K562 (cell line): ENCODE data around the gene ENPP5. TPM values are rescaled to one million over a fixed set of nuclear protein-coding genes. Genes with fewer than 3 reads are reported as not detected.

Experiments
- ATAC-seq: fragments of 200-7000 bp; cut with Tn5 transposase; 3 replicates; pipeline ENCODE4 v1.9.1; 2020; ENCODE audit warnings: moderate library complexity
- BruUV-seq: library from RNA; stranded (reverse); fragments of 400-500 nt; replicated peaks from 2 replicates; lab custom pipeline; 2021; lab: Mats Ljungman, UMichigan
- CTCF ChIA-PET: fragments of 300-600 bp; formaldehyde crosslinking; extraction: SDS; loops from one replicate; lab custom pipeline; 2021; ENCODE audit warnings: low intra/inter-chr PET ratio; lab: Yijun Ruan, JAX
- POLR2A ChIA-PET: fragments of 300-600, 350-650 bp; sonication (Branson Sonifier 250); formaldehyde crosslinking; extraction: SDS; loops from one replicate; lab custom pipeline; 2021; ENCODE audit warnings: antibody characterized with exemption, inconsistent platforms; lab: Yijun Ruan, JAX
- DNase-seq, 4 experiments: peaks; one replicate each; pipeline versions ENCODE4 v3.0.0 to v3.0.0-alpha.2; 2011 to 2018; ENCODE audit warnings: low spot score in 3 of 4, mixed read lengths in 3 of 4; ENCODE audit errors: extremely low read depth in 1 of 4
- FAIRE-seq: peaks from 2 replicates; lab custom pipeline; 2011; peaks lifted over from hg19 to GRCh38; lab: Jason Lieb, UNC
- H2AFZ ChIP-seq: 2 replicates; pipeline ENCODE4 v1.6.0; 2011; ENCODE audit warnings: low read depth, low read length, control low read depth, inconsistent platforms
- H3K27ac ChIP-seq: fragments of 200-600 bp; 3 replicates; pipeline ENCODE4 v1.8.0; 2011; ENCODE audit warnings: low read depth, mild to moderate bottlenecking, control low read depth, inconsistent platforms, low read length, moderate library complexity, mixed read lengths; ENCODE audit errors: extremely low read depth
- H3K27me3 ChIP-seq, 2 experiments: fragments of 300-600 bp in 1 of 2; 2 replicates in 1 of 2; 3 replicates in 1 of 2; pipeline versions ENCODE4 v1.6.0 to v1.8.0; 2011; ENCODE audit warnings: inconsistent platforms in 2 of 2, low read length in 2 of 2, mild to moderate bottlenecking in 1 of 2, mixed read lengths in 1 of 2, moderate library complexity in 1 of 2; ENCODE audit not compliant: control insufficient read depth in 2 of 2, insufficient read depth in 2 of 2
- H3K36me3 ChIP-seq: fragments of 300-600 bp; 3 replicates; pipeline ENCODE4 v1.8.0; 2011; ENCODE audit warnings: mild to moderate bottlenecking, low read length, inconsistent platforms; ENCODE audit not compliant: control insufficient read depth, insufficient read depth
- H3K4me1 ChIP-seq, 2 experiments: fragments of 200-600 bp in 1 of 2; replicated peaks in 1 of 2; 2 replicates in 1 of 2; 3 replicates in 1 of 2; pipeline versions ENCODE4 v1.5.1 to v1.8.0; 2011; ENCODE audit warnings: inconsistent platforms in 2 of 2, low read length in 2 of 2, mild to moderate bottlenecking in 1 of 2, mixed read lengths in 1 of 2, moderate library complexity in 1 of 2; ENCODE audit not compliant: control insufficient read depth in 2 of 2, insufficient read depth in 2 of 2
- H3K4me2 ChIP-seq: 2 replicates; pipeline ENCODE4 v1.6.1; 2011; ENCODE audit warnings: low read length, control low read depth, inconsistent platforms, mixed read lengths; ENCODE audit not compliant: insufficient read depth
- H3K4me3 ChIP-seq: fragments of 200-600 bp; sonication (generic), shearing (Covaris generic); 2 replicates; pipeline ENCODE4 v1.5.1; 2016; ENCODE audit warnings: control low read depth, inconsistent platforms
- H3K79me2 ChIP-seq: fragments of 200-600 bp; 3 replicates; pipeline ENCODE4 v1.8.0; 2011; ENCODE audit warnings: low read length, inconsistent platforms; ENCODE audit not compliant: control insufficient read depth, insufficient read depth
- H3K9ac ChIP-seq, 2 experiments: 2 replicates each; pipeline versions ENCODE4 v1.6.0 to v1.6.1; 2011; ENCODE audit warnings: low read depth in 2 of 2, low read length in 2 of 2, control low read depth in 1 of 2, inconsistent platforms in 1 of 2, mild to moderate bottlenecking in 1 of 2, mixed read lengths in 1 of 2; ENCODE audit not compliant: insufficient read depth in 1 of 2
- H3K9me1 ChIP-seq: one replicate; pipeline ENCODE4 v1.6.0; 2011; ENCODE audit warnings: inconsistent platforms, mild to moderate bottlenecking, low read length, moderate library complexity; ENCODE audit not compliant: control insufficient read depth, insufficient read depth
- H3K9me3 ChIP-seq: replicated peaks from 2 replicates; pipeline ENCODE4 v1.5.1; 2011; ENCODE audit warnings: low read depth, low read length, inconsistent platforms; ENCODE audit not compliant: control insufficient read depth, insufficient read depth
- H4K20me1 ChIP-seq: replicated peaks from 2 replicates; pipeline ENCODE4 v1.6.1; 2011; ENCODE audit warnings: low read length, inconsistent platforms, mixed read lengths; ENCODE audit not compliant: control insufficient read depth, insufficient read depth
- ATF2 ChIP-seq: sonication (generic); formaldehyde crosslinking; IDR thresholded peaks from 2 replicates; pipeline ENCODE4 v1.8.1; 2022; ENCODE audit warnings: missing genetic modification reagents
- CAMTA2 ChIP-seq: fragments of 250-450 bp; sonication (Bioruptor Pico); conservative IDR thresholded peaks from 2 replicates; pipeline ENCODE4 v1.5.1; 2022
- GTF2E2 ChIP-seq: fragments of 200-800 bp; sonication (Bioruptor generic); IDR thresholded peaks from 2 replicates; pipeline ENCODE4 v1.6.1; 2016; ENCODE audit warnings: missing genetic modification characterization, missing compliant biosample characterization
- KDM5B ChIP-seq: fragments of 200-600 bp; sonication (generic); IDR thresholded peaks from 2 replicates; pipeline ENCODE4 v1.6.1; 2012; ENCODE audit warnings: low read depth, mild to moderate bottlenecking, moderate library complexity, low read length, control low read depth, inconsistent platforms; ENCODE audit not compliant: insufficient replicate concordance
- MEF2A ChIP-seq: IDR thresholded peaks from 2 replicates; pipeline ENCODE4 v1.6.1; 2011; ENCODE audit warnings: low read depth, mild to moderate bottlenecking, low read length, moderate library complexity; ENCODE audit not compliant: control insufficient read depth
- NCOR1 ChIP-seq: fragments of 450-650 bp; IDR thresholded peaks from 2 replicates; pipeline ENCODE4 v1.6.1; 2016; ENCODE audit warnings: mild to moderate bottlenecking, moderate library complexity
- PHB2 ChIP-seq: fragments of 450-650 bp; IDR thresholded peaks from 2 replicates; pipeline ENCODE4 v1.6.1; 2017; ENCODE audit warnings: low read depth
- POU5F1 ChIP-seq: fragments of 150-350 bp; IDR thresholded peaks from 2 replicates; pipeline ENCODE4 v1.6.1; 2014; ENCODE audit warnings: borderline replicate concordance, low read length, low read depth, mild to moderate bottlenecking; ENCODE audit not compliant: partially characterized antibody
- PRMT5 ChIP-seq: sonication (generic); formaldehyde crosslinking; IDR thresholded peaks from 2 replicates; pipeline ENCODE4 v1.5.0; 2020; ENCODE audit warnings: missing genetic modification reagents
- STAT5B ChIP-seq: fragments of 250-450 bp; sonication (Bioruptor Pico); IDR thresholded peaks from 2 replicates; pipeline ENCODE4 v1.8.0; 2021; ENCODE audit warnings: mild to moderate bottlenecking, inconsistent platforms
- TAF9B ChIP-seq: fragments of 450-650 bp; IDR thresholded peaks from 2 replicates; pipeline ENCODE4 v1.6.1; 2018; ENCODE audit warnings: mild to moderate bottlenecking; ENCODE audit not compliant: partially characterized antibody
- TAL1 ChIP-seq: fragments of 450-650 bp; IDR thresholded peaks from 2 replicates; pipeline ENCODE4 v1.6.1; 2016; ENCODE audit warnings: mild to moderate bottlenecking
- TBP ChIP-seq: optimal IDR thresholded peaks from 2 replicates; pipeline ENCODE3; 2011; ENCODE audit warnings: low read depth, low read length, improper control_type of control experiment
- ZBTB11 ChIP-seq, 3 experiments: fragments of 200-800 bp in 1 of 3; fragments of 250-450 bp in 1 of 3; fragments of 450-650 bp in 1 of 3; sonication (Bioruptor Pico) in 1 of 3; sonication (Bioruptor generic) in 1 of 3; formaldehyde crosslinking in 1 of 3; IDR thresholded peaks; 2 replicates each; pipeline versions ENCODE4 v1.6.1 to v1.8.0; 2016 to 2022; ENCODE audit warnings: mild to moderate bottlenecking in 2 of 3, missing genetic modification characterization in 2 of 3, missing compliant biosample characterization in 1 of 3, moderate library complexity in 1 of 3
- ZC3H11A ChIP-seq: IDR thresholded peaks from 2 replicates; pipeline ENCODE4 v1.6.1; 2012; ENCODE audit warnings: low read depth, low read length, improper control_type of control experiment
- ZC3H8 ChIP-seq: fragments of 450-650 bp; IDR thresholded peaks from 2 replicates; pipeline ENCODE4 v1.6.1; 2017
- ZNF232 ChIP-seq: sonication (generic); formaldehyde crosslinking; IDR thresholded peaks from 2 replicates; pipeline ENCODE4 v1.8.0; 2022; ENCODE audit warnings: mild to moderate bottlenecking, missing genetic modification reagents
- ZSCAN32 ChIP-seq: fragments of 450-650 bp; formaldehyde crosslinking; IDR thresholded peaks from 2 replicates; pipeline ENCODE4 v1.4.0; 2020; ENCODE audit warnings: mild to moderate bottlenecking, moderate library complexity
- WGBS: fragments of 100-300 bp; shearing (Covaris generic); methylation state at CpG from one replicate; pipeline ENCODE4 v1.1.6; 2016; ENCODE audit warnings: low coverage, mixed read lengths; ENCODE audit not compliant: insufficient coverage; ENCODE audit errors: missing lambda C conversion rate; 5-methylcytosine and 5-hydroxymethylcytosine counted together
- in situ Hi-C: fragments of 300-500 bp; cut with MboI; formaldehyde crosslinking; loops from 4 replicates; pipeline ENCODE4 v1.15.0; 2018; ENCODE audit warnings: inconsistent platforms, mixed read lengths
- intact Hi-C: fragments of 100-400 bp; cut with micrococcal nuclease; formaldehyde crosslinking; loops from 2 replicates; pipeline ENCODE4 v1.14.2; 2022
- polyA plus RNA-seq, 8 experiments: library from polyadenylated mRNA; depleted of rRNA in 4 of 8; stranded (reverse) in 5 of 8; unstranded in 3 of 8; fragments of >200 nt; fragmentation: Nextera tagmentation in 2 of 8; fragmentation: Illumina TruSeq in 1 of 8; extraction: Ambion mirVana in 2 of 8; extraction: Trizol in 1 of 8; gene quantifications; 2 replicates each; pipeline versions ENCODE4 v1.2.1 to v1.2.3, GENCODE V29; 2011 to 2014; ENCODE audit warnings: inconsistent platforms in 1 of 8, missing spikeins in 1 of 8
- total RNA-seq, 7 experiments: library from RNA; depleted of rRNA in 6 of 7; stranded (reverse); fragments of >200 nt in 6 of 7; fragmentation: Illumina TruSeq in 2 of 7; extraction: Trizol in 2 of 7; gene quantifications; 2 replicates each; pipeline versions ENCODE4 v1.2.1 to v1.2.3, GENCODE V29; 2011 to 2021; ENCODE audit warnings: low replicate concordance in 1 of 7

ENPP5 gene
- total and polyA plus RNA-seq, 9 of the 15 experiments (the other 6 are each of a cell fraction or from before 2014, with no cell fraction given), result not detected

- H3K9me1 ChIP-seq, result no peaks in the 10 kb centered on the region
- WGBS, result 2% methylated on average over 4 of the region's 4 CpGs
- BruUV-seq, result no TSS peak
- no peaks in the 10 kb centered on the region for H3K4me1 ChIP-seq
- no peak overlapping the region for H3K9ac ChIP-seq
- no peaks in the 10 kb centered on the region for H3K36me3 ChIP-seq
- no peak for TF ChIP-seq PHB2
- no peak for TF ChIP-seq STAT5B (CRISPR knock-in tag)
- TF ChIP-seq GTF2E2 (tag), result no peak
- TF ChIP-seq KDM5B, result no peak
- TF ChIP-seq ZC3H8, result no peak
- no peak for TF ChIP-seq POU5F1
- TF ChIP-seq MEF2A, result no peak
- TF ChIP-seq NCOR1, result no peak
- TF ChIP-seq ZSCAN32 (CRISPR knock-in tag), result no peak
- TF ChIP-seq TAF9B, result no peak
- TF ChIP-seq TAL1, result no peak
- no peak for TF ChIP-seq ATF2 (CRISPR knock-in tag)
- TF ChIP-seq ZC3H11A, result no peak
- no peak for TF ChIP-seq ZBTB11 (CRISPR knock-in tag; IDR thresholded peaks at IDR 0.05)
- TF ChIP-seq PRMT5 (CRISPR knock-in tag), result no peak
- TF ChIP-seq ZNF232 (CRISPR knock-in tag), result no peak
- TF ChIP-seq TBP, result no peak
- TF ChIP-seq CAMTA2 (CRISPR knock-in tag), result no peak
- no peaks in the 10 kb centered on the region for H3K79me2 ChIP-seq
- H3K9me3 ChIP-seq, result no peaks in the 10 kb centered on the region
- H3K27ac ChIP-seq, result no peak overlapping the region
- intact Hi-C loops (no loop called here), in situ Hi-C loops (no loop called here)
- no peak for DNase-seq
- no peak for ATAC-seq
- H3K27me3 ChIP-seq, result no peaks in the 10 kb centered on the region; a peak in 1 of 5 replicates
- POLR2A ChIA-PET, result no interaction called here
- H2AFZ ChIP-seq, result no peak overlapping the region
- H4K20me1 ChIP-seq, result no peaks in the 10 kb centered on the region
- FAIRE-seq, result no peak
- no peak overlapping the region for H3K4me2 ChIP-seq
- no peak overlapping the region for H3K4me3 ChIP-seq
- CTCF ChIA-PET, result no interaction called here
Observed at GRCh38 chr6:46189726-46190125, 18.9 kb upstream of the ENPP5 start.
